ENCODE data around the gene PDXP.

GRCh38 chr22:37669586-37669985 is 11.1 kb downstream of the PDXP start:
- TF ChIP-seq CTCF (conservative IDR thresholded peaks at IDR 0.05) (no peak), EZH2 (IDR thresholded peaks at IDR 0.05; ENCODE audit: low read depth) (no peak)

Measured in PC-9 (cell line).